Lower lobe of right lung (tissue), 2 donors: Measurements from ENCODE around the gene ELL. TPM values are rescaled to one million over a fixed set of nuclear protein-coding genes. Genes with fewer than 3 reads are reported as not detected.

ENCODE experiments used
- ATAC-seq, 2 donors: fragments of 200-7000 bp; cut with Tn5 transposase; one replicate each; pipeline ENCODE4 v1.9.1; 2020 to 2022; ENCODE audit warnings: mild to moderate bottlenecking in 2 of 2, moderate library complexity in 2 of 2
- DNase-seq: peaks from one replicate; pipeline ENCODE4 v3.0.0-alpha.2; 2020
- H3K27ac ChIP-seq: fragments of 200-600 bp; one replicate; pipeline ENCODE4 v1.8.0; 2022
- H3K27me3 ChIP-seq: fragments of 200-600 bp; one replicate; pipeline ENCODE4 v1.8.0; 2022; ENCODE audit warnings: low read depth
- H3K36me3 ChIP-seq: fragments of 200-600 bp; one replicate; pipeline ENCODE4 v1.8.0; 2022; ENCODE audit warnings: mild to moderate bottlenecking
- H3K4me1 ChIP-seq: fragments of 200-600 bp; one replicate; pipeline ENCODE4 v1.8.0; 2022
- H3K4me3 ChIP-seq: fragments of 200-600 bp; one replicate; pipeline ENCODE4 v1.8.0; 2022; ENCODE audit warnings: mild to moderate bottlenecking
- H3K9me3 ChIP-seq: fragments of 200-600 bp; one replicate; pipeline ENCODE4 v1.8.0; 2022
- CTCF ChIP-seq: fragments of 200-600 bp; IDR thresholded peaks from one replicate; pipeline ENCODE4 v1.8.0; 2022; ENCODE audit warnings: antibody characterized with exemption, mild to moderate bottlenecking
- intact Hi-C: fragments of 100-400 bp; cut with DNase I; formaldehyde crosslinking; loops from one replicate; pipeline ENCODE4 v1.11.0; 2022
- total RNA-seq: library from RNA; stranded (reverse); fragmentation: NEBNext Ultra II Directional; extraction: Animal tissue kit (Norgen Biotek cat#: 25700); gene quantifications from one replicate; pipeline ENCODE4 v1.2.1, GENCODE V29; 2021
- donor health status: DM: no; HTN: yes; CAD: no; lungs with severe emphysema.

The ELL gene
- total RNA-seq, 1 donor from 2014 or later, result 19.7 TPM

DNA sequence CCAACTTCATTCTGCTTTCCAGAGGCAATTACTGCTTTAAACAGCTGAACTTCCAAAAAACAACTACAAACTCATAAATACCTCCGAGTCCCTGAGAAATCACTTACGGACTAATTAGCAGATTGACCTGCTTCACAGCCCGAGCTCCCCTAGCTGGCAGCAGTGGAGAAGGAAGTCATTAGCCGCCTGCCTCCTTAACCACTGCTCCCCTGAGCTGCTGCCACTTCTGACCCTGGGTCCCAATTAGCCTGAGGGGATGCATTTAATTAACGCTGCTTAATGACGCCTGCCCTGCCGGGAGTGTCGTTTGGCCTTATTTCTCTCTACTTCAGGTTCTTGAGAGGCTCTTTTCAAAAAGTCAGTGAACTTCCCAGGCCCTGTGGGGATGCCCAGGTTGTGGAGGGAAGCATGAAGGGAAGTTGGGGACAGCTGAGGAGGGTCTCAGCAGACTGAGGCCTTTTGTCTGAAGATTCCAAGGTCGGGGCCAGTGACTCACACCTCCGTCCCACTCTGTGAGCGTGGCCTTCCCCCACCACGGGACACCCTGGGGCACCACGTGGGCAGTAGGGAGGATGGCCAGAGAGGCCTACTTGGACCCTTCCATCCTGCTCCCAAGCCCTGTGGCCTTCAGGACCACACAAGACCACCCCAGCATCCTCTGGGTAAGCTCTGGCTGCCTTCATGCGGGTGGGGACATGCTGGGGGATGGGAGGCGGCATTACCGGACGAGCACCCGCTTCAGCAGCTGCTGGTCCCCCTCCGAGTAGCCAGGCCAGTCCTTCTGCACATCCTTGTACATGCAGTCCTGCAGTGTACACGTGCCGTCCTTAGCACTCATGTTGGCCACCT lies 64.2 kb downstream of the ELL start:
- DNase-seq (no peak), ATAC-seq (no peak)
- Histone ChIP-seq H3K27ac (no peak overlapping the region), H3K4me3 (no peak overlapping the region), H3K27me3 (no peaks in the 10 kb centered on the region), H3K9me3 (no peaks in the 10 kb centered on the region), H3K36me3 (peaks cover 76% of the 10 kb centered on the region), H3K4me1 (peaks cover 21% of the 10 kb centered on the region)
- no peak for TF ChIP-seq CTCF
- intact Hi-C loops, result no loop called here

DNA sequence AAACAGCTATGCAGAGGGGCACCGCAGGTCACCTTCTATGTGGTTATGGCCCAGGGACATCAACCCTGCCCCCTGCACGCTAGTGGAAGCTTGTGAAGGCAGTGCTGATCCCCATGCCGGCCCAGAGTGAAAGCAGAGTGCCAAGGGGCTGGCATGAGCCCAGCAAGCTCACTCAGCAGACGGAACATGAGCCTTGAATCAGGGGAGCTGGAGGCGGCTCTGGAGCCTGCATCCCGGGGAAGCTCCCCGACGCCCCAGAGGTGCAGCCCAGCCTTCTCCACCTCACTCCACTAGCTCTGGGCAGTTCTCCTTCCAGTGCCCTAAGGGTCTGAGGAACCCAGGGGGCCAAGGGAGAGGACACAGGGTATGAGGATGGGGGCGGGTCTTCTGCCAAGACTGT lies 64.9 kb downstream of the ELL start:
- H3K4me3 ChIP-seq, result no peak overlapping the region
- peaks cover 21% of the 10 kb centered on the region for H3K4me1 ChIP-seq
- intact Hi-C loops, result no loop called here
- no peak for DNase-seq
- no peak for ATAC-seq
- no peaks in the 10 kb centered on the region for H3K9me3 ChIP-seq
- H3K27ac ChIP-seq, result no peak overlapping the region
- H3K27me3 ChIP-seq, result no peaks in the 10 kb centered on the region
- H3K36me3 ChIP-seq, result peaks cover 82% of the 10 kb centered on the region
- no peak for TF ChIP-seq CTCF

DNA sequence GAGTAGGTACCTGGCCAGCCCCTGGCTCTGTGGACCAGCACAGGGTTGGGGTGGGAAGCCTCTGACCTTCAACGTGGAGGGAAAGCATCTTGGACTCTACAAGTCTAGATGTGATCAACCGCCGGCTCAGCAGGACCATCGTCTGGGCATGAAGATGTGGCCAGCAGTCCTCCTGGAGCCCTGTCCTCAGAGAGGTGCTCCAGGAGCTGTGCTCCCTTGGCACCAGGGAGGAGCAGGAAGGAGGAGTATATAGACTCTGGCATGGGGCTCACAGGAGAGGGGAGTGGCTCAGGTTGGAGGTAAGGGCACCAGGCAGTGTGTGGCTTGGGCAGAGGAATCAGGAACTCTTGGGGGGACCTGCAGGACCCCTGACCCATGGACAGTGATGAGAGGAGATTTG lies 65.6 kb downstream of the ELL start:
- intact Hi-C loops, result no loop called here
- DNase-seq (no peak), ATAC-seq (no peak)
- Histone ChIP-seq H3K4me3 (no peak overlapping the region), H3K4me1 (peaks cover 15% of the 10 kb centered on the region), H3K27me3 (no peaks in the 10 kb centered on the region), H3K27ac (peak overlapping the region; percentile 9), H3K9me3 (no peaks in the 10 kb centered on the region), H3K36me3 (peaks cover 84% of the 10 kb centered on the region)
- no peak for TF ChIP-seq CTCF

DNA sequence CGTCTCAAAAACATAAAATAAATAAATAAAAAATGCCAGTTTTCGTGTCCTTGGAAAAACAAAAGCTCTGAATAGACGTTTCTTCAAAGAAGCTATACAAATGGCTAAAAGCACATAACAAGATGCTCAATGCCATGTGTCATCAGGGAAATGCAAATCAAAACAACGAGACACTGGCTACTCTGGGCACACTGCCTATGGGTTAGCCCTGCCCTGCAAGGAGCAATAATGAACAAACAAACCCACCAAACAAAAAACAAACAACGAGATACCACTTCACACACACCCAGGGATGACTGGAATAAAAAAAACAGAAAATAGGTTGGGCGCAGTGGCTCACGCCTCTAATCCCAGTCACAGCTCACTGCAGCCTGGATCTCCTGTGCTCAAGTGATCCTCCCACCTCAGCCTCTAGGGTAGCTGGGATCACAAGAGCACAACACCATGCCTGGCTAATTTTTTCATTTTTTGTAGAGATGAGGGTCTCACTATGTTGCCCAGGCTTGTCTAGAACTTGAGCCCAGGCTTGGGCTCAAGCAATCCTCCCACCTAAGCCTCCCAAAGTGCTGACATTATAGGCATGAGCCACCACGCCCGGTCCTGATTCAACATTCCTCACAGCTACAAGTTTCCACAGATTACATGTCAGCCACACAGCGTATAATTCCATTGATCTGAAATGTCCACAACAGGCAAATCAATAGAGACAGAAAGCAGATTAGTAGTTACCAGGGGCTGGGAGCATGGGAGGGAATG lies 68.4 kb downstream of the ELL start:
- Histone ChIP-seq H3K9me3 (no peaks in the 10 kb centered on the region), H3K4me3 (no peak overlapping the region), H3K27me3 (no peaks in the 10 kb centered on the region), H3K27ac (no peak overlapping the region), H3K36me3 (peaks cover 86% of the 10 kb centered on the region), H3K4me1 (peaks cover 10% of the 10 kb centered on the region)
- intact Hi-C loops, result no loop called here
- no peak for TF ChIP-seq CTCF
- ATAC-seq, result no peak
- no peak for DNase-seq

GRCh38 chr19:18452386-18452785 lies 69.5 kb downstream of the ELL start:
- Histone ChIP-seq H3K36me3 (peaks cover 86% of the 10 kb centered on the region), H3K9me3 (no peaks in the 10 kb centered on the region), H3K27ac (no peak overlapping the region), H3K4me3 (no peak overlapping the region), H3K4me1 (peaks cover 10% of the 10 kb centered on the region), H3K27me3 (no peaks in the 10 kb centered on the region)
- DNase-seq (no peak), ATAC-seq (no peak)
- intact Hi-C loops, result no loop called here
- TF ChIP-seq CTCF, result no peak
